Ishikawa (cell line): ENCODE data around the gene ZDHHC8.

Source experiments
- CEBPB ChIP-seq: IDR thresholded peaks from 2 replicates; pipeline ENCODE4 v1.6.1; 2012
- REST ChIP-seq: IDR thresholded peaks from 2 replicates; pipeline ENCODE4 v1.6.1; 2012; ENCODE audit warnings: low read depth, mild to moderate bottlenecking
- YY1 ChIP-seq: IDR thresholded peaks from 2 replicates; pipeline ENCODE4 v1.6.1; 2012; ENCODE audit warnings: low read depth

- TF ChIP-seq YY1 (no peak), REST (no peak), CEBPB (no peak)
Measured at GRCh38 chr22:20086763-20087162, 44.8 kb upstream of the ZDHHC8 start.
